ENCODE data around the gene RMI2. TPM values are rescaled to one million over a fixed set of nuclear protein-coding genes. Genes with fewer than 3 reads are reported as not detected.

The RMI2 gene
- 30.0 and 41.3 TPM in 2 replicates for total RNA-seq (ENCODE audit: low replicate concordance)
- long read RNA-seq, transcript RMI2-205 (2 exons, 818 nt), result major isoform, 6 of 11 reads
- long read RNA-seq, partial matches to known transcripts, result 3 of 11 reads
- long read RNA-seq, other reads (novel, unspliced or antisense), result 1 of 11 reads

GRCh38 chr16:11345040-11345862 is at the start of gene RMI2:
Gene RMI2 (plus strand): TSS chr16:11345459. CDS start chr16:11345472, 13 bp downstream.
- no peaks in the 10 kb centered on the region for H3K27me3 Mint-ChIP-seq
- H3K4me3 Mint-ChIP-seq, result peak within 1 kb of the TSS; percentile 97
- no peaks in the 10 kb centered on the region for H3K9me3 Mint-ChIP-seq
- DNase-seq (ENCODE audit: extremely low spot score, unreplicated experiment), result peak; percentile 96
- H3K27ac Mint-ChIP-seq, result peak within 1 kb of the TSS; percentile 86
- TF ChIP-seq, protein P1, sequence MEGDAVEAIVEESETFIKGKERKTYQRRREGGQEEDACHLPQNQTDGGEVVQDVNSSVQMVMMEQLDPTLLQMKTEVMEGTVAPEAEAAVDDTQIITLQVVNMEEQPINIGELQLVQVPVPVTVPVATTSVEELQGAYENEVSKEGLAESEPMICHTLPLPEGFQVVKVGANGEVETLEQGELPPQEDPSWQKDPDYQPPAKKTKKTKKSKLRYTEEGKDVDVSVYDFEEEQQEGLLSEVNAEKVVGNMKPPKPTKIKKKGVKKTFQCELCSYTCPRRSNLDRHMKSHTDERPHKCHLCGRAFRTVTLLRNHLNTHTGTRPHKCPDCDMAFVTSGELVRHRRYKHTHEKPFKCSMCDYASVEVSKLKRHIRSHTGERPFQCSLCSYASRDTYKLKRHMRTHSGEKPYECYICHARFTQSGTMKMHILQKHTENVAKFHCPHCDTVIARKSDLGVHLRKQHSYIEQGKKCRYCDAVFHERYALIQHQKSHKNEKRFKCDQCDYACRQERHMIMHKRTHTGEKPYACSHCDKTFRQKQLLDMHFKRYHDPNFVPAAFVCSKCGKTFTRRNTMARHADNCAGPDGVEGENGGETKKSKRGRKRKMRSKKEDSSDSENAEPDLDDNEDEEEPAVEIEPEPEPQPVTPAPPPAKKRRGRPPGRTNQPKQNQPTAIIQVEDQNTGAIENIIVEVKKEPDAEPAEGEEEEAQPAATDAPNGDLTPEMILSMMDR (conservative IDR thresholded peaks at IDR 0.05), result peak; percentile 30
- peaks cover 35% of the 10 kb centered on the region for H3K4me1 Mint-ChIP-seq (ENCODE audit: unreplicated experiment)
- peaks cover 6% of the 10 kb centered on the region for H3K36me3 Mint-ChIP-seq

- Mint-ChIP-seq H3K27ac (no peak overlapping the region), H3K36me3 (no peaks in the 10 kb centered on the region), H3K4me3 (no peak overlapping the region), H3K4me1 (ENCODE audit: unreplicated experiment) (peaks cover 32% of the 10 kb centered on the region), H3K9me3 (no peaks in the 10 kb centered on the region), H3K27me3 (no peaks in the 10 kb centered on the region)
- TF ChIP-seq, protein P1 (conservative IDR thresholded peaks at IDR 0.05), result no peak
- DNase-seq (ENCODE audit: extremely low spot score, unreplicated experiment), result no peak
These were observed 49.6 kb upstream of the RMI2 start for GRCh38 chr16:11295672-11296071.

GRCh38 chr16:11296351-11296705 is 48.9 kb upstream of the RMI2 start:
- TF ChIP-seq, protein P1 (conservative IDR thresholded peaks at IDR 0.05), result no peak
- no peaks in the 10 kb centered on the region for H3K27me3 Mint-ChIP-seq
- H3K4me1 Mint-ChIP-seq (ENCODE audit: unreplicated experiment), result peaks cover 26% of the 10 kb centered on the region
- no peak overlapping the region for H3K4me3 Mint-ChIP-seq
- no peaks in the 10 kb centered on the region for H3K9me3 Mint-ChIP-seq
- no peak for DNase-seq (ENCODE audit: extremely low spot score, unreplicated experiment)
- H3K27ac Mint-ChIP-seq, result peak overlapping the region; percentile 58
- H3K36me3 Mint-ChIP-seq, result no peaks in the 10 kb centered on the region

- TF ChIP-seq, protein P1 (conservative IDR thresholded peaks at IDR 0.05), result no peak
- H3K36me3 Mint-ChIP-seq, result no peaks in the 10 kb centered on the region
- no peak for DNase-seq (ENCODE audit: extremely low spot score, unreplicated experiment)
- H3K27me3 Mint-ChIP-seq, result no peaks in the 10 kb centered on the region
- peak overlapping the region; percentile 34 for H3K4me3 Mint-ChIP-seq
- peak overlapping the region; percentile 58 for H3K27ac Mint-ChIP-seq
- peaks cover 22% of the 10 kb centered on the region for H3K4me1 Mint-ChIP-seq (ENCODE audit: unreplicated experiment)
- no peaks in the 10 kb centered on the region for H3K9me3 Mint-ChIP-seq
These were observed 48.4 kb upstream of the RMI2 start for GRCh38 chr16:11296706-11297491.

DNA sequence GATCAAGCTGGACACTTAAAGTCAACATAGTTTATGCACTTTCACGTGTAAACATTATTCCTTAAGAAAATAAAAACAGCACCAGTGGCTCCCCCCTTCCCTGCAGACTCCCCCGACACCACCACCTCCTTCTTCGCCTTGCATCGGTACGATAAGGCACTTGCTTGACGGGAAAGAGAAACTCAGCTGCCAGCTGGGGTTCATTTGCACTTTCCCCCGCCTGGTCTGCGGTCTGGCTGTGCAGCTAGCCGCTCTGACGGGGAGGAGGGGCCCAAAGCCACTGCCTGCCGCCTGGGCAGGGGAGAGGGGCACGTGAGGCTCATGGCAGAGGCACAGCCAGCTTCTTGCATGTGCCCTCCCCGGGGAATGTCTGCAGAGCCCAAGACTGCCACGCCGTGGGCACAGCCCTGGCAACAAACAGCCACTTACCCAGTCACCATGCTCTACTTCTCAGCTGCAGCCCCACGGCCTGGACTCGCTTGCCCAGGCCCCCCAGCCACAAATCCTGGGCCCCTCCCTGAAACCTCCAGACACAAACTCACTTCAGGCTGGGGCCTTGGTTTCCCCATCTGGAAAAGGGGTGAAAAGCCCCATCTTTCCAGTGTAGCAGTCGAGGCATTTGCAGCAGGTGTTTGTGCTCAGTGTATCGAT is 47.6 kb upstream of the RMI2 start:
- Mint-ChIP-seq H3K36me3 (no peaks in the 10 kb centered on the region), H3K27ac (no peak overlapping the region), H3K27me3 (no peaks in the 10 kb centered on the region), H3K9me3 (no peaks in the 10 kb centered on the region), H3K4me1 (ENCODE audit: unreplicated experiment) (peaks cover 22% of the 10 kb centered on the region), H3K4me3 (peak overlapping the region; percentile 34)
- no peak for DNase-seq (ENCODE audit: extremely low spot score, unreplicated experiment)
- TF ChIP-seq, protein P1 (conservative IDR thresholded peaks at IDR 0.05), result no peak

Data from type B pancreatic cell (in vitro differentiated cells).